ENCODE results near the gene C19orf85.

DNA sequence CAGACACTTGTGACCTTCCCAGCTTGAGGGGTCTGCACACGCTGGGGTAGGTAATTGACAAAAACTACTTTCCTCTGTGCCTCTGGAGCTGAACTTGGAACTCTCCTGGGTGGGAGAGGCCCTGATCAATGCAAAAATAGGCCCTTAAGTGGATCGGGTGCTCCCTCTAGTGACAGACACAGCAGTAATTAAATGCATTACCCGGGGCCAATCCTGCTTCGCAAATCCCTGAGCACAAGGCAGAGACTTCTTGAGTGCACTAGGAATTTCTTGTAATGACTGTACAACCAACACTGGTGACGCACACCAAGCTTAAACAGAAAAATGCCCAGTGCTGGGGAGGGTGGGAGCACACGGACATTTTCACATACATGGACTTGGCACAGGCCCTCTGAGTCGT lies 46.4 kb downstream of the C19orf85 start:
- TF ChIP-seq EZH2 (IDR thresholded peaks at IDR 0.05; ENCODE audit: low read length, missing control alignments) = no peak
- TF ChIP-seq, protein P1, sequence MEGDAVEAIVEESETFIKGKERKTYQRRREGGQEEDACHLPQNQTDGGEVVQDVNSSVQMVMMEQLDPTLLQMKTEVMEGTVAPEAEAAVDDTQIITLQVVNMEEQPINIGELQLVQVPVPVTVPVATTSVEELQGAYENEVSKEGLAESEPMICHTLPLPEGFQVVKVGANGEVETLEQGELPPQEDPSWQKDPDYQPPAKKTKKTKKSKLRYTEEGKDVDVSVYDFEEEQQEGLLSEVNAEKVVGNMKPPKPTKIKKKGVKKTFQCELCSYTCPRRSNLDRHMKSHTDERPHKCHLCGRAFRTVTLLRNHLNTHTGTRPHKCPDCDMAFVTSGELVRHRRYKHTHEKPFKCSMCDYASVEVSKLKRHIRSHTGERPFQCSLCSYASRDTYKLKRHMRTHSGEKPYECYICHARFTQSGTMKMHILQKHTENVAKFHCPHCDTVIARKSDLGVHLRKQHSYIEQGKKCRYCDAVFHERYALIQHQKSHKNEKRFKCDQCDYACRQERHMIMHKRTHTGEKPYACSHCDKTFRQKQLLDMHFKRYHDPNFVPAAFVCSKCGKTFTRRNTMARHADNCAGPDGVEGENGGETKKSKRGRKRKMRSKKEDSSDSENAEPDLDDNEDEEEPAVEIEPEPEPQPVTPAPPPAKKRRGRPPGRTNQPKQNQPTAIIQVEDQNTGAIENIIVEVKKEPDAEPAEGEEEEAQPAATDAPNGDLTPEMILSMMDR (conservative IDR thresholded peaks at IDR 0.05 in 1 of 2, IDR thresholded peaks at IDR 0.05 in 1 of 2; ENCODE audit: low read depth in 1 of 2, low read length in 2 of 2) = peak; percentile 75 to 77

All from fibroblast of lung (primary cell).